Tibial artery (tissue), 4 donors: ENCODE data around the gene TBCD.

ENCODE experiments used
- DNase-seq, 2 donors: peaks; one replicate each; pipeline ENCODE4 v3.0.0-alpha.2; 2019
- H3K27ac ChIP-seq, 2 donors: fragments of 200-600 bp; sonication (generic) in 1 of 2; 1 replicate in 1 of 2; 2 replicates in 1 of 2; pipeline ENCODE4 v1.5.1; 2018 to 2019; ENCODE audit warnings: mild to moderate bottlenecking in 1 of 2
- H3K27me3 ChIP-seq, 2 donors: fragments of 200-600 bp; sonication (generic) in 1 of 2; one replicate each; pipeline versions ENCODE4 v1.5.1 to v1.6.0; 2016 to 2019
- H3K36me3 ChIP-seq, 3 donors: fragments of 200-600 bp; sonication (generic) in 2 of 3; one replicate each; pipeline ENCODE4 v1.5.1; 2016 to 2019; ENCODE audit warnings: mild to moderate bottlenecking in 2 of 3
- H3K4me1 ChIP-seq, 4 donors: fragments of 200-600 bp; sonication (generic) in 2 of 4; 1 replicate in 3 of 4; 2 replicates in 1 of 4; pipeline ENCODE4 v1.5.1; 2016 to 2019
- H3K4me3 ChIP-seq, 2 donors: fragments of 200-600 bp; sonication (generic) in 1 of 2; 1 replicate in 1 of 2; 2 replicates in 1 of 2; pipeline ENCODE4 v1.5.1; 2018 to 2019; ENCODE audit warnings: mild to moderate bottlenecking in 2 of 2
- H3K9me3 ChIP-seq, 3 donors: fragments of 200-600 bp; sonication (generic) in 1 of 3; one replicate each; pipeline ENCODE4 v1.5.1; 2016 to 2019
- intact Hi-C: fragments of 100-400 bp; cut with DNase I; formaldehyde crosslinking; loops from one replicate; pipeline ENCODE4 v1.15.0; 2023; ENCODE audit warnings: low total_unique reads
- TF ChIP-seq, protein P1 (sequence below), 2 experiments: fragments of 200-600 bp in 1 of 2; fragments of 450-650 bp in 1 of 2; IDR thresholded peaks; one replicate each; pipeline ENCODE4 v1.5.1; 2017 to 2019; ENCODE audit warnings: antibody characterized with exemption in 2 of 2, mild to moderate bottlenecking in 1 of 2, moderate library complexity in 1 of 2

The TBCD gene

DNA sequence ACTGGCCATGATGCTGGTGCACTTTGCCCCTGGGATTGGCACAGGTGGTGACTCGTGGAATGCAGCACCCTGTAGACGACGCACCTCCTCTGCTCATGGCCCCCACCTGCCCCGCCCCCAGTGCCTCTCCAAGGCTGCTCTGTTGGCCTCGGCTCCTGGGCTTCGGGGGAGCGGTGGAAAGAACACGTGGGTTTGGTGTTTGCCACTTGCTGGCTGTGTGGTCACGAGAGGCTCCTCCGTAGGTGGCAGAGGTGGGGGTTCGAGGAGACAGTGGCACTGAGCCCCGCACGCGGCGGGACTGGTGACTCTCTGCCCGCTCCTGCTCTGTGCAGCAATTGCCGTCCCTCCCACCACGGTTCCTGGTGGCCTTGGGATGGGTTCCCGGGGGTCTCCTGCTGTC is 170.8 kb downstream of the TBCD start:
- Histone ChIP-seq H3K27me3 (no peaks in the 10 kb centered on the region), H3K9me3 (no peaks in the 10 kb centered on the region), H3K4me1 (no peaks in the 10 kb centered on the region), H3K27ac (no peak overlapping the region), H3K4me3 (no peak overlapping the region), H3K36me3 (peaks cover 37 to 79% (median 66%) of the 10 kb centered on the region in 3 donors)
- TF ChIP-seq, protein P1, sequence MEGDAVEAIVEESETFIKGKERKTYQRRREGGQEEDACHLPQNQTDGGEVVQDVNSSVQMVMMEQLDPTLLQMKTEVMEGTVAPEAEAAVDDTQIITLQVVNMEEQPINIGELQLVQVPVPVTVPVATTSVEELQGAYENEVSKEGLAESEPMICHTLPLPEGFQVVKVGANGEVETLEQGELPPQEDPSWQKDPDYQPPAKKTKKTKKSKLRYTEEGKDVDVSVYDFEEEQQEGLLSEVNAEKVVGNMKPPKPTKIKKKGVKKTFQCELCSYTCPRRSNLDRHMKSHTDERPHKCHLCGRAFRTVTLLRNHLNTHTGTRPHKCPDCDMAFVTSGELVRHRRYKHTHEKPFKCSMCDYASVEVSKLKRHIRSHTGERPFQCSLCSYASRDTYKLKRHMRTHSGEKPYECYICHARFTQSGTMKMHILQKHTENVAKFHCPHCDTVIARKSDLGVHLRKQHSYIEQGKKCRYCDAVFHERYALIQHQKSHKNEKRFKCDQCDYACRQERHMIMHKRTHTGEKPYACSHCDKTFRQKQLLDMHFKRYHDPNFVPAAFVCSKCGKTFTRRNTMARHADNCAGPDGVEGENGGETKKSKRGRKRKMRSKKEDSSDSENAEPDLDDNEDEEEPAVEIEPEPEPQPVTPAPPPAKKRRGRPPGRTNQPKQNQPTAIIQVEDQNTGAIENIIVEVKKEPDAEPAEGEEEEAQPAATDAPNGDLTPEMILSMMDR (IDR thresholded peaks at IDR 0.05) = no peak
- no peak for DNase-seq
- intact Hi-C loops = no loop called here

DNA sequence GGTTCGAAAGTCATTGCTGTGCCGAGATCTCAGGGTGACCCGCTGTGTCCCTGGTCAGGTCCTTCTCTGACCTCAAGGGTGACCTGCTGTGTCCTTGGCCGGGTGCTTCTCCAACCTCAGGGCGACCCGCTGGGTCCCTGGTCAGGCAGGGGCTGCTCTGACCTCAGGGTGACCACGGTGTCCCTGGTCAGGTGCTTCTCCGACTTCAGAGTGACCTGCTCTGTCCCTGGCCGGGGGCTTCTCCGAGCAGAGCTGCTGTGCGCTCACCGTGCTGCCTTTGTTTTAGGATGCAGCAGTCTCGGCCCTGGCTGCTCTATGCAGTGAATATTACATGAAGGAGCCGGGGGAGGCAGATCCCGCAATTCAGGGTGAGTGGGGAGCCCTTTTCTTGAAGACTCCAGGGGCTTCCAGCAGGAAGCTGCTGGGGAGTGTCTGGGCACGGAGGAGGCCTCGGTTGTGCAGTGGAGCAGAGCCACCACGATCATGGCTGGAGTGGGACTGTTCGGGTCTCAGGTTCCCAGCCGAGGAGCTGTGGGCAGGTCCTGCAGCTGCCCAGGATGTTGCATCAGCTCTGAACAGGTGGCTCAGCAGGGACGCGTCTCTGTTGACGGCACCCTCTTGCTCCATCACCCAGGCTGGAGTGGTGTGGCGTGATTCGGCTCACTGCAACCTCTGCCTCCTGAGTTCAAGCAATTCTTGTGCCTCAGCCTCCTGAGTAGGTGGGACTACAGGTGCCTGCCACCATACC is 171.7 kb downstream of the TBCD start:
- TF ChIP-seq, protein P1 (IDR thresholded peaks at IDR 0.05) = no peak
- intact Hi-C loops = no loop called here
- no peak for DNase-seq
- Histone ChIP-seq H3K9me3 (no peaks in the 10 kb centered on the region), H3K4me3 (no peak overlapping the region), H3K36me3 (peaks cover 45 to 86% (median 73%) of the 10 kb centered on the region in 3 donors), H3K27me3 (no peaks in the 10 kb centered on the region), H3K4me1 (no peaks in the 10 kb centered on the region), H3K27ac (no peak overlapping the region)

DNA sequence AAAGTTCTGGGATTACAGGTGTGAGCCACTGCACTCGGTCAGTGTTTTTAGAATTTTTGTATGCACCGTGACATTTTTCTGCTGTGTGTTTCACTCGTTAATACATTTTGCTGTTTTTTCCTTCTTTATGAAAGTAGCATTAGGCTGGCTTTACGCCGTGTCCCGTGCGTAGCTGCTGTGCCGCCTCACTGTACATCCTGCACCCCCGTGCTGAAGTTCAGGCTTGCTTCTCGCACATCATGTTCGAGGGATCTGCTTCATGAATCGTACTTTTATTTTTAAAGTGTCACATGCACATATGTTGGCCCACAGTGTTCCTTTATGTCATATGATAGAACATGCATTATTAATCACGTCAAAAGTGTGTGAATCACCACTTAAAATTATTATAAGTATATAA is 172.3 kb downstream of the TBCD start:
- TF ChIP-seq, protein P1 (IDR thresholded peaks at IDR 0.05) = no peak
- H3K27ac ChIP-seq = no peak overlapping the region
- DNase-seq = no peak
- H3K4me3 ChIP-seq = no peak overlapping the region
- H3K36me3 ChIP-seq = peaks cover 52 to 89% (median 80%) of the 10 kb centered on the region in 3 donors
- no peaks in the 10 kb centered on the region for H3K4me1 ChIP-seq
- no peaks in the 10 kb centered on the region for H3K27me3 ChIP-seq
- intact Hi-C loops = no loop called here
- no peaks in the 10 kb centered on the region for H3K9me3 ChIP-seq

DNA sequence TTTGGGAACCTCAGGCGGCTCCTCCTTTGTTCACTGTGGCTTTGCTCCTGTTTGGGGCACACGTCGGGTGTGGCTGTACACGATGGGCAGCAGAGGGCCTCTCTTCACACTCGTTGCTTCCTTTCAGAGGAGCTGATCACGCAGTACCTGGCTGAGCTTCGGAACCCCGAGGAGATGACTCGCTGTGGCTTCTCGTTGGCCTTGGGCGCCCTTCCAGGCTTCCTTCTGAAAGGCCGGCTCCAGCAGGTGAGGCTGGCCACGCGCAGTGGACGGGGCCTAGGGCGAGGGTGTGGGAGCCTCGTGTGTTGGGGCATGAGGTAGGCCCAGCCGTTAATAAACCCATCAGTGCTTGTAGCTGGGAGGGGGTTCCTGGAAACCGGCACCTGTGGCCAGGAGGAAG is 172.9 kb downstream of the TBCD start:
- H3K36me3 ChIP-seq = peaks cover 58 to 90% (median 80%) of the 10 kb centered on the region in 3 donors
- H3K4me3 ChIP-seq = no peak overlapping the region
- no peak overlapping the region for H3K27ac ChIP-seq
- DNase-seq = no peak
- no peaks in the 10 kb centered on the region for H3K4me1 ChIP-seq
- intact Hi-C loops = no loop called here
- TF ChIP-seq, protein P1 (IDR thresholded peaks at IDR 0.05) = no peak
- no peaks in the 10 kb centered on the region for H3K9me3 ChIP-seq
- no peaks in the 10 kb centered on the region for H3K27me3 ChIP-seq

DNA sequence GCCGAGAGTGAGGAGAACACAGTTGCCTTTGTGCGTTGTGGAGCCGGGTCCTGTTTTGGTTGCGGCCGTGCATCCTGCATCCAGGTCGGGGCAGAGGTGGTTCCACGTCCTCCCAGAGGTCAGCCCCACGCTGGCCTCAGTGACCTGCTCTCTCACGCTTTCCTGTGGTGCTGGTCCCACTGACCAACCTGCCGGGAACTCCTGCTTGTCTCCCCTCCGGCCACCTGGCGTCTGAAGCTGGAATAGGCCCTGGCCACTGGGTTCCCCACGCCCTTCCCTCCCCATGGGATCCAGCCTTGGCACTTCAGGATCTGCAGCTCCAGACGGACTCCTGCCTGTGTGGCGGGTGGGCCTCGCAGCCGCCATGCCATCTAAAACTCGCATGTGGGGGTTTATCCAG is 173.5 kb downstream of the TBCD start:
- H3K36me3 ChIP-seq = peaks cover 63 to 92% (median 84%) of the 10 kb centered on the region in 3 donors
- intact Hi-C loops = no loop called here

More for the DNA sequence above, 173.5 kb downstream of the TBCD start:
- no peak for DNase-seq
- Histone ChIP-seq H3K4me3 (no peak overlapping the region), H3K9me3 (no peaks in the 10 kb centered on the region), H3K27me3 (no peaks in the 10 kb centered on the region), H3K27ac (no peak overlapping the region), H3K4me1 (no peaks in the 10 kb centered on the region)
- TF ChIP-seq, protein P1 (IDR thresholded peaks at IDR 0.05) = no peak
